SK-N-SH (cell line): ENCODE data around the gene MDM4. TPM values are rescaled to one million over a fixed set of nuclear protein-coding genes. Genes with fewer than 3 reads are reported as not detected.

Source experiments
- CTCF ChIA-PET: fragments of 300-600, 350-600 bp; formaldehyde crosslinking; extraction: SDS; loops from one replicate; lab custom pipeline; 2021; lab: Yijun Ruan, JAX
- POLR2A ChIA-PET: fragments of 350-600 bp; sonication (Branson Sonifier 250); formaldehyde crosslinking; extraction: SDS; loops from one replicate; lab custom pipeline; 2020; ENCODE audit warnings: antibody characterized with exemption, inconsistent platforms; lab: Yijun Ruan, JAX
- DNase-seq: peaks from one replicate; pipeline ENCODE4 v3.0.0; 2012
- H2AFZ ChIP-seq: fragments of 200-600 bp; sonication (generic); 2 replicates; pipeline ENCODE4 v1.8.1; 2016; ENCODE audit warnings: antibody characterized with exemption, mild to moderate bottlenecking, low read depth
- H3F3A ChIP-seq: fragments of 200-600 bp; sonication (generic); replicated peaks from 2 replicates; pipeline ENCODE3; 2016; ENCODE audit warnings: antibody characterized with exemption, mild to moderate bottlenecking; ENCODE audit not compliant: insufficient read depth
- H3K27ac ChIP-seq, 2 experiments: fragments of 200-500 bp in 1 of 2; fragments of 200-600 bp in 1 of 2; sonication (Bioruptor generic) in 1 of 2; sonication (generic), shearing (Covaris generic) in 1 of 2; 2 replicates each; pipeline versions ENCODE4 v1.5.1 to v1.6.1; 2014 to 2016; ENCODE audit warnings: low read depth in 2 of 2, inconsistent platforms in 1 of 2, low read length in 1 of 2, mild to moderate bottlenecking in 1 of 2, mixed read lengths in 1 of 2
- H3K27me3 ChIP-seq: fragments of 200-600 bp; sonication (generic), shearing (Covaris generic); 2 replicates; pipeline ENCODE4 v1.6.1; 2016; ENCODE audit warnings: mixed run types; ENCODE audit not compliant: insufficient read depth
- H3K36me3 ChIP-seq, 2 experiments: fragments of 200-500 bp in 1 of 2; fragments of 200-600 bp in 1 of 2; sonication (Bioruptor generic) in 1 of 2; sonication (generic) in 1 of 2; replicated peaks in 1 of 2; 2 replicates each; pipeline versions ENCODE3 to v1.5.1; 2014 to 2016; ENCODE audit warnings: low read length in 1 of 2, mild to moderate bottlenecking in 1 of 2; ENCODE audit not compliant: insufficient read depth in 2 of 2, control insufficient read depth in 1 of 2
- H3K4me1 ChIP-seq, 2 experiments: fragments of 200-500 bp in 1 of 2; fragments of 200-600 bp in 1 of 2; sonication (Bioruptor generic) in 1 of 2; sonication (generic), shearing (Covaris generic) in 1 of 2; 2 replicates each; pipeline versions ENCODE4 v1.5.1 to v1.6.1; 2014 to 2016; ENCODE audit warnings: low read depth in 1 of 2, low read length in 1 of 2, mixed run types in 1 of 2; ENCODE audit not compliant: insufficient read depth in 2 of 2, control insufficient read depth in 1 of 2
- H3K4me2 ChIP-seq: fragments of 200-600 bp; sonication (generic), shearing (Covaris generic); 2 replicates; pipeline ENCODE4 v1.6.1; 2017; ENCODE audit warnings: mixed run types
- H3K4me3 ChIP-seq, 2 experiments: fragments of 200-500 bp in 1 of 2; fragments of 200-600 bp in 1 of 2; sonication (Bioruptor generic) in 1 of 2; sonication (generic), shearing (Covaris generic) in 1 of 2; 2 replicates each; pipeline versions ENCODE4 v1.5.1 to v1.8.1; 2014 to 2016; ENCODE audit warnings: low read depth in 2 of 2, inconsistent platforms in 1 of 2, low read length in 1 of 2, mild to moderate bottlenecking in 1 of 2, mixed read lengths in 1 of 2, moderate library complexity in 1 of 2
- H3K79me2 ChIP-seq: fragments of 200-600 bp; sonication (generic); 2 replicates; pipeline ENCODE4 v1.8.1; 2017; ENCODE audit warnings: mild to moderate bottlenecking; ENCODE audit not compliant: insufficient read depth
- H3K9ac ChIP-seq: fragments of 200-600 bp; sonication (generic); 2 replicates; pipeline ENCODE4 v1.6.1; 2017; ENCODE audit warnings: mixed run types
- H3K9me2 ChIP-seq: fragments of 200-600 bp; sonication (generic); 2 replicates; pipeline ENCODE4 v1.6.1; 2017; ENCODE audit warnings: mixed run types
- H3K9me3 ChIP-seq: fragments of 200-600 bp; sonication (generic); 2 replicates; pipeline ENCODE4 v1.6.1; 2017; ENCODE audit warnings: mixed run types, mild to moderate bottlenecking, moderate library complexity
- H4K20me1 ChIP-seq: fragments of 200-600 bp; sonication (generic); 2 replicates; pipeline ENCODE4 v1.6.1; 2017; ENCODE audit warnings: mild to moderate bottlenecking, mixed run types; ENCODE audit not compliant: insufficient read depth
- CHD2 ChIP-seq: fragments of 150-350 bp; IDR thresholded peaks from 2 replicates; pipeline ENCODE4 v1.6.1; 2018; ENCODE audit warnings: low read length; ENCODE audit not compliant: partially characterized antibody
- FOSL2 ChIP-seq: IDR thresholded peaks from 2 replicates; pipeline ENCODE4 v1.4.0; 2012; ENCODE audit warnings: low read depth, mild to moderate bottlenecking, moderate library complexity, borderline replicate concordance
- FOXM1 ChIP-seq: IDR thresholded peaks from 2 replicates; pipeline ENCODE4 v1.4.0; 2012; ENCODE audit warnings: low read depth, mild to moderate bottlenecking
- GABPA ChIP-seq: IDR thresholded peaks from 2 replicates; pipeline ENCODE4 v1.4.0; 2012; ENCODE audit warnings: low read depth, mild to moderate bottlenecking
- GATA2 ChIP-seq: sonication (generic); formaldehyde crosslinking; IDR thresholded peaks from 2 replicates; pipeline ENCODE4 v1.5.0; 2020; ENCODE audit warnings: mild to moderate bottlenecking, missing genetic modification reagents
- MEF2A ChIP-seq: IDR thresholded peaks from 2 replicates; pipeline ENCODE4 v1.4.0; 2012; ENCODE audit warnings: low read depth, borderline replicate concordance
- NFIC ChIP-seq: IDR thresholded peaks from 2 replicates; pipeline ENCODE4 v1.4.0; 2012; ENCODE audit warnings: borderline replicate concordance
- RCOR1 ChIP-seq: fragments of 150-350 bp; IDR thresholded peaks from 2 replicates; pipeline ENCODE4 v1.6.1; 2017; ENCODE audit warnings: antibody characterized with exemption, low read length
- RXRA ChIP-seq: IDR thresholded peaks from 2 replicates; pipeline ENCODE4 v1.4.0; 2012; ENCODE audit warnings: low read depth, mild to moderate bottlenecking, borderline replicate concordance
- TCF12 ChIP-seq: IDR thresholded peaks from 2 replicates; pipeline ENCODE4 v1.4.0; 2012
- TEAD4 ChIP-seq: IDR thresholded peaks from 2 replicates; pipeline ENCODE4 v1.4.0; 2012; ENCODE audit warnings: mild to moderate bottlenecking, borderline replicate concordance; ENCODE audit not compliant: insufficient read depth
- WGBS: methylation state at CpG from one replicate; pipeline ENCODE4 v1.1.6; 2017; ENCODE audit warnings: low lambda C conversion rate; 5-methylcytosine and 5-hydroxymethylcytosine counted together
- polyA plus RNA-seq, 3 experiments: library from polyadenylated mRNA; depleted of rRNA; stranded (reverse); fragments of >200 nt; gene quantifications; 2 replicates each; pipeline ENCODE4 v1.2.3, GENCODE V29; 2012
- TF ChIP-seq, protein P1 (sequence below): fragments of 200-600 bp; sonication (generic); IDR thresholded peaks from 2 replicates; pipeline ENCODE4 v1.6.1; 2017; ENCODE audit warnings: antibody characterized with exemption, mild to moderate bottlenecking, moderate library complexity
- TF ChIP-seq, protein P2 (sequence below): IDR thresholded peaks from 2 replicates; pipeline ENCODE4 v1.4.0; 2012; ENCODE audit warnings: low read depth

MDM4 gene
- polyA plus RNA-seq, 1 of the 3 experiments (the other 2 are of a cell fraction) = 6.2 TPM

DNA sequence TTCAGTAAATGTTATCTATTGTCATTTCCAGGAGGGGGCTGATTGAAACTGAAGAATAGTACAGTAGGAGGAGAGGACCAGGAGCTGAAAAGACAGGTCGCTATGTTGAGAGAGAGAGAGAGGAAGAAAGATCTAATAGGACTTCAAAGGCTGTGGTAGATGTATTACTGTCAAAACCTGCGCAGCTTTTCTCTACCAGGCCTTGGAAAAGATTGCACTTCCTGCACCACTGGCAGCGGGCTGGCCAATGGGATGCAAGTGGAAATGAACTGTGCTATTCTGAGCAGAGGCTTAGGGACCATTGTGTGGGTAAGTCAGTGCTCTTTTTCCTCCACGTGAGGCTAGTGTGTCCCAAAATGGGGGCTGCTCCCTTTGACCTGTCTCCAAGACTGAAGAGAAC is 47.1 kb downstream of the MDM4 start:
- no peak overlapping the region for H3K4me3 ChIP-seq
- H3F3A ChIP-seq = no peaks in the 10 kb centered on the region
- H3K36me3 ChIP-seq = peaks cover 2 to 11% of the 10 kb centered on the region in 2 experiments
- no peaks in the 10 kb centered on the region for H3K79me2 ChIP-seq
- no peak overlapping the region for H3K9ac ChIP-seq
- no peaks in the 10 kb centered on the region for H4K20me1 ChIP-seq
- no peaks in the 10 kb centered on the region; a peak in 1 of 4 replicates for H3K4me1 ChIP-seq
- TF ChIP-seq GATA2 (CRISPR knock-in tag) (no peak), NFIC (no peak), TEAD4 (no peak)
- TF ChIP-seq, protein P1, sequence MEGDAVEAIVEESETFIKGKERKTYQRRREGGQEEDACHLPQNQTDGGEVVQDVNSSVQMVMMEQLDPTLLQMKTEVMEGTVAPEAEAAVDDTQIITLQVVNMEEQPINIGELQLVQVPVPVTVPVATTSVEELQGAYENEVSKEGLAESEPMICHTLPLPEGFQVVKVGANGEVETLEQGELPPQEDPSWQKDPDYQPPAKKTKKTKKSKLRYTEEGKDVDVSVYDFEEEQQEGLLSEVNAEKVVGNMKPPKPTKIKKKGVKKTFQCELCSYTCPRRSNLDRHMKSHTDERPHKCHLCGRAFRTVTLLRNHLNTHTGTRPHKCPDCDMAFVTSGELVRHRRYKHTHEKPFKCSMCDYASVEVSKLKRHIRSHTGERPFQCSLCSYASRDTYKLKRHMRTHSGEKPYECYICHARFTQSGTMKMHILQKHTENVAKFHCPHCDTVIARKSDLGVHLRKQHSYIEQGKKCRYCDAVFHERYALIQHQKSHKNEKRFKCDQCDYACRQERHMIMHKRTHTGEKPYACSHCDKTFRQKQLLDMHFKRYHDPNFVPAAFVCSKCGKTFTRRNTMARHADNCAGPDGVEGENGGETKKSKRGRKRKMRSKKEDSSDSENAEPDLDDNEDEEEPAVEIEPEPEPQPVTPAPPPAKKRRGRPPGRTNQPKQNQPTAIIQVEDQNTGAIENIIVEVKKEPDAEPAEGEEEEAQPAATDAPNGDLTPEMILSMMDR = no peak
- TF ChIP-seq, all 33 proteins: peak for 0
- CTCF ChIA-PET = interaction anchor here (0.6 to 8.7 kb wide), 6 partner anchors 182 to 894 kb away, joined by 3 to 148 read pairs (median 8); no protein-coding TSS in a partner anchor
- POLR2A ChIA-PET = no interaction called here
- no peak for DNase-seq
- WGBS = 96% methylated on average over 3 of the region's 4 CpGs
- Histone ChIP-seq H2AFZ (no peak overlapping the region), H3K4me2 (no peak overlapping the region), H3K9me3 (no peaks in the 10 kb centered on the region), H3K27ac (no peak overlapping the region), H3K9me2 (no peaks in the 10 kb centered on the region), H3K27me3 (no peaks in the 10 kb centered on the region)

DNA sequence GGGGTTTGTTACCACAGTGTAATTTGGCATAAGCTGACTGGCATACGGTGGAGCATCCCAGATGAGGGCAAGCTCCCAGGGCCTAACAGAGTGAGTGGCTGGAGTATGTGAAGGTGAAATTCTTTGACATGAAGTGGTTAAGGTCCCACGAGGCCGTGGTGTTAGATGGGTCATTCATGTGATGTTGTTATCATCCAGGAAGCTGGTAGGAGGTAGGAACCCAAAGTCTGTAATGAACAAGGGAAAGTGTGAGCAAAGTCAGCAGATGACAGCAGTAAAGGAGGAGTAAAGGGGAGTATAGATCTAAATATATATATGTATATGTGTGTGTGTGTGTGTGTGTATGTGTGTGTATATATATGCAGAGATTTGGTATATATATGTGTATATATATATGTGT is 47.6 kb downstream of the MDM4 start:
- Histone ChIP-seq H3K36me3 (peaks cover 0 to 8% of the 10 kb centered on the region in 2 experiments), H3K4me1 (no peaks in the 10 kb centered on the region; a peak in 1 of 4 replicates), H3K4me3 (no peak overlapping the region), H3K4me2 (no peak overlapping the region), H3K79me2 (no peaks in the 10 kb centered on the region), H4K20me1 (no peaks in the 10 kb centered on the region), H2AFZ (no peak overlapping the region), H3K9me3 (no peaks in the 10 kb centered on the region), H3K9ac (no peak overlapping the region), H3F3A (no peaks in the 10 kb centered on the region), H3K9me2 (no peaks in the 10 kb centered on the region), H3K27me3 (no peaks in the 10 kb centered on the region), H3K27ac (no peak overlapping the region)
- TF ChIP-seq CHD2 = no peak
- TF ChIP-seq GABPA = no peak
- no peak for TF ChIP-seq RXRA
- TF ChIP-seq, protein P2, sequence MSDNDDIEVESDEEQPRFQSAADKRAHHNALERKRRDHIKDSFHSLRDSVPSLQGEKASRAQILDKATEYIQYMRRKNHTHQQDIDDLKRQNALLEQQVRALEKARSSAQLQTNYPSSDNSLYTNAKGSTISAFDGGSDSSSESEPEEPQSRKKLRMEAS = no peak
- TF ChIP-seq FOXM1 = no peak
- no peak for TF ChIP-seq FOSL2
- no peak for TF ChIP-seq RCOR1
- TF ChIP-seq TCF12 = no peak
- no peak for TF ChIP-seq MEF2A
- CTCF ChIA-PET = interaction anchor here (1.1 to 8.7 kb wide), 4 partner anchors 182 to 244 kb away, joined by 3 to 148 read pairs (median 19); no protein-coding TSS in a partner anchor
- DNase-seq = no peak
- WGBS = 91% methylated on average over 3 of the region's 3 CpGs
- POLR2A ChIA-PET = no interaction called here
